HCT116 (cell line): Measurements from ENCODE around the gene VWA7. TPM values are rescaled to one million over a fixed set of nuclear protein-coding genes. Genes with fewer than 3 reads are reported as not detected.
"Not testable (repeated sequence)": the region's sequence is repeated elsewhere in the genome, so short reads cannot be mapped to it uniquely, and the experiment has no call there.

Experiments used
- ATAC-seq: fragments of 200-7000 bp; cut with Tn5 transposase; 2 replicates; pipeline ENCODE4 v1.9.1; 2020; ENCODE audit warnings: mild to moderate bottlenecking, moderate library complexity
- BruUV-seq: library from RNA; stranded (reverse); fragments of 400-500 nt; replicated peaks from 2 replicates; lab custom pipeline; 2021; lab: Mats Ljungman, UMichigan
- CTCF ChIA-PET: fragments of 300-600 bp; sonication (Branson Sonifier 250); formaldehyde crosslinking; loops from one replicate; lab custom pipeline; 2021; ENCODE audit warnings: antibody characterized with exemption; lab: Charles Lee
- POLR2A ChIA-PET: fragments of 300-600, 350-600 bp; sonication (Branson Sonifier 250); formaldehyde crosslinking; loops from one replicate; lab custom pipeline; 2021; ENCODE audit warnings: antibody characterized with exemption; lab: Charles Lee
- RAD21 ChIA-PET, 2 experiments: fragments of 300-600 bp; sonication (Branson Sonifier 250); formaldehyde crosslinking; loops; one replicate each; lab custom pipeline; 2023; ENCODE audit warnings: low total read pairs in 2 of 2; ENCODE audit not compliant: uncharacterized antibody in 2 of 2, unreplicated experiment in 2 of 2, low non-redundant PET in 1 of 2; lab: Charles Lee
- DNase-seq: peaks from one replicate; pipeline ENCODE4 v3.0.0-alpha.2; 2010; ENCODE audit warnings: low read depth, low spot score
- H2AFZ ChIP-seq: fragments of 200-600 bp; shearing (Covaris generic), sonication (generic); 2 replicates; pipeline ENCODE4 v1.6.1; 2017; ENCODE audit warnings: low read depth, mixed run types, mixed read lengths, antibody characterized with exemption, low read length; ENCODE audit not compliant: poor library complexity, severe bottlenecking
- H3K27ac ChIP-seq: 2 replicates; pipeline ENCODE4 v1.5.1; 2012; ENCODE audit warnings: low read depth, low read length
- H3K27me3 ChIP-seq: fragments of 200-600 bp; sonication (generic); 2 replicates; pipeline ENCODE4 v1.6.1; 2016; ENCODE audit warnings: mixed run types, low read length, mixed read lengths; ENCODE audit not compliant: insufficient read depth
- H3K36me3 ChIP-seq, 2 experiments: fragments of 200-500 bp in 1 of 2; fragments of 200-600 bp in 1 of 2; sonication (Bioruptor generic) in 1 of 2; sonication (generic) in 1 of 2; 2 replicates each; pipeline versions ENCODE4 v1.5.1 to v1.6.1; 2014 to 2016; ENCODE audit warnings: low read length in 2 of 2, inconsistent platforms in 1 of 2, mixed read lengths in 1 of 2, mixed run types in 1 of 2; ENCODE audit not compliant: insufficient read depth in 2 of 2, control insufficient read depth in 1 of 2
- H3K4me1 ChIP-seq, 2 experiments: fragments of 200-600 bp in 1 of 2; sonication (generic) in 1 of 2; 2 replicates each; pipeline versions ENCODE4 v1.5.1 to v1.6.1; 2012 to 2017; ENCODE audit warnings: low read length in 2 of 2, inconsistent platforms in 1 of 2, mild to moderate bottlenecking in 1 of 2, mixed read lengths in 1 of 2, mixed run types in 1 of 2, moderate library complexity in 1 of 2; ENCODE audit not compliant: insufficient read depth in 2 of 2, control insufficient read depth in 1 of 2
- H3K4me2 ChIP-seq: fragments of 200-600 bp; sonication (generic); 2 replicates; pipeline ENCODE4 v1.6.1; 2017; ENCODE audit warnings: mixed run types, low read length, mixed read lengths
- H3K4me3 ChIP-seq, 2 experiments: fragments of 200-600 bp in 1 of 2; sonication (generic) in 1 of 2; replicated peaks in 1 of 2; 2 replicates each; pipeline ENCODE4 v1.5.1; 2011 to 2016; ENCODE audit warnings: low read length in 2 of 2, control low read depth in 1 of 2, low read depth in 1 of 2, mild to moderate bottlenecking in 1 of 2, mixed read lengths in 1 of 2, mixed run types in 1 of 2
- H3K79me2 ChIP-seq: fragments of 200-600 bp; sonication (generic); 2 replicates; pipeline ENCODE4 v1.6.1; 2017; ENCODE audit warnings: mild to moderate bottlenecking, mixed run types, low read length, moderate library complexity, mixed read lengths; ENCODE audit not compliant: insufficient read depth
- H3K9ac ChIP-seq: fragments of 200-600 bp; sonication (generic); 2 replicates; pipeline ENCODE4 v1.6.1; 2016; ENCODE audit warnings: low read length, mixed read lengths
- H3K9me2 ChIP-seq: fragments of 200-600 bp; sonication (generic), shearing (Covaris generic); 2 replicates; pipeline ENCODE4 v1.6.1; 2017; ENCODE audit warnings: mixed run types, mild to moderate bottlenecking, moderate library complexity; ENCODE audit not compliant: insufficient read depth
- H3K9me3 ChIP-seq, 2 experiments: fragments of 200-500 bp in 1 of 2; fragments of 200-600 bp in 1 of 2; sonication (Bioruptor generic) in 1 of 2; sonication (generic) in 1 of 2; 2 replicates each; pipeline ENCODE4 v1.6.1; 2014 to 2017; ENCODE audit warnings: low read length in 2 of 2, mixed read lengths in 2 of 2, inconsistent platforms in 1 of 2, low read depth in 1 of 2, mild to moderate bottlenecking in 1 of 2, mixed run types in 1 of 2, moderate library complexity in 1 of 2; ENCODE audit not compliant: control insufficient read depth in 1 of 2, insufficient read depth in 1 of 2
- H4K20me1 ChIP-seq: fragments of 200-600 bp; sonication (generic), shearing (Covaris generic); 2 replicates; pipeline ENCODE4 v1.6.1; 2017; ENCODE audit warnings: mixed run types, mild to moderate bottlenecking, moderate library complexity; ENCODE audit not compliant: insufficient read depth
- EZH2 ChIP-seq: fragments of 200-600 bp; sonication (generic); IDR thresholded peaks from 2 replicates; pipeline ENCODE4 v1.6.1; 2017; ENCODE audit warnings: antibody characterized with exemption, mixed run types
- POLR2A ChIP-seq: IDR thresholded peaks from 2 replicates; pipeline ENCODE4 v1.7.0; 2011; ENCODE audit warnings: borderline replicate concordance; ENCODE audit not compliant: insufficient read depth, insufficient read length; ENCODE audit errors: extremely low read depth
- POLR2AphosphoS5 ChIP-seq: IDR thresholded peaks from 2 replicates; pipeline ENCODE4 v1.6.1; 2011; ENCODE audit warnings: mild to moderate bottlenecking, low read depth, low read length, moderate library complexity
- ZFX ChIP-seq: fragments of 450-650 bp; IDR thresholded peaks from 2 replicates; pipeline ENCODE4 v1.6.1; 2017
- intact Hi-C: fragments of 100-400 bp; cut with micrococcal nuclease; formaldehyde crosslinking; loops from 2 replicates; pipeline ENCODE4 v1.10.0; 2022
- total RNA-seq: library from RNA; stranded (reverse); gene quantifications from one replicate; pipeline ENCODE4 v1.2.1, GENCODE V29; 2021; ENCODE audit not compliant: unreplicated experiment

Gene VWA7
- total RNA-seq, 1 experiment from 2014 or later, result 14.6 TPM

DNA sequence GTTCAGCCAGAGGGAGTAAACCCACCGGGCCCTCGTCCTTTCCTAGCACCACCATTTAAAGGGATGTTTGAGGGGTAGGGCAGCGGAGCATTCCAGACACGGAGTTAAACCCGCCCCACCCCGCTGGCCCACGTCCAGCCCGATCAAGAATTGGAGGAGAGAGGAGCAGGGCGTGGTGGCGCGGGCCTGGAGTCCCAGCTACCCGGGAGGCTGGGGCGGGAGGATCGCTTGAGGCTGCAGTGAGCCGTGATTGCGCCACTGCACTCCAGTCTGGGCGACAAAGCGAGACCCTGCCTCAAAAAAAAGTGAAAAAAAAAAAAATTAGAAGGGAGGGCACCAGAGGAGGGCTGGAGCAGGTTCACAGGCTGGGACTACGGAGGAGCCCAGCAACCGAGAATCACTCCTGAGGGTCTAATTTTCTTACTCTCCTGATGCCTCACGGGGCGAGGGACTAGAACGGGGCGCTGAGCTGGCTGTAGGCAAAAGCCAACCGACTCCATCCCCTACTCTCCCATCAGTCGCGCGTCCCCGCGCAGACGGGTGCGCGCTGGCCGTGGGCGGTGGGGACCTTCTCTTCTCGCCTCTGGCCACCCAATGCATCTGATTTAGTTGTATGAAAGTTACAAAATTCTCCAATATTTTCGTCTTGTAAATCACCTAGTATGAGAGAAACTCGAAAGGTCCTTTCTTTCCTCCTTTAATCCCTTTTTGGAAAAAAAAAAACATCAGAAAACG, 44.3 kb upstream of the VWA7 start:
- Histone ChIP-seq H3K4me3 (peak overlapping the region; percentile 58 to 65), H3K9me3 (no peaks in the 10 kb centered on the region), H3K79me2 (no peaks in the 10 kb centered on the region), H3K9me2 (no peaks in the 10 kb centered on the region), H3K27ac (peak overlapping the region; percentile 94), H3K36me3 (no peaks in the 10 kb centered on the region), H2AFZ (no peak overlapping the region), H3K4me1 (peaks cover 61 to 67% of the 10 kb centered on the region in 2 experiments), H3K27me3 (no peaks in the 10 kb centered on the region), H3K4me2 (peak overlapping the region; percentile 91), H4K20me1 (no peaks in the 10 kb centered on the region), H3K9ac (peak overlapping the region; percentile 74)
- CTCF ChIA-PET, result no interaction called here
- DNase-seq (no peak), ATAC-seq (peak; percentile 58)
- RAD21 ChIA-PET, result no interaction called here
- intact Hi-C loops, result no loop called here
- POLR2A ChIA-PET, result interaction anchor here (1.0 to 4.9 kb wide), 3 partner anchors 9 to 82 kb away, joined by 3 to 19 read pairs (median 4); partner anchors contain the start of genes LSM2 and MSH5
- BruUV-seq, result TSS peak; percentile 71
- TF ChIP-seq ZFX (no peak), POLR2A (peak; percentile 51), POLR2AphosphoS5 (peak; percentile 39; the same call in 1 of the 2 replicates), EZH2 (no peak)

DNA sequence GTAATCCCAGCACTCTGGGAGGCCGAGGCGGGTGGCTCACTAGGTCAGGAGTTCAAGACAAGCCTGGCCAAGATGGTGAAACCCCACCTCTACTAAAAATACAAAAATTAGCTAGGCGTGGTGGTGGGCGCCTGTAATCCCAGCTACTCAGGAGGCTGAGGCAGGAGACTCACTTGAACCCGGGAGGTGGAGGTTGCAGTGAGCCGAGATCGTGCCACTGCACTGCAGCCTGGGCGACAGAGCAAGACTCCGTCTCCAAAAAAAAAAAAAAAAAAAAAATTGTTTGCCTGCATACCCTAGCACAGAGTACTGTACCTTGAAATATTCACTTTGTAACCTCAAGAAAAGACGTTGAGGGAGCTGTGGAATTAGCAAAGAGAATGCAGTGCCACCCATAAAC, 43.3 kb upstream of the VWA7 start:
- H3K9me3 ChIP-seq, H3K9me2 ChIP-seq, H2AFZ ChIP-seq, H3K9ac ChIP-seq, H4K20me1 ChIP-seq, RAD21 ChIA-PET, H3K79me2 ChIP-seq, H3K36me3 ChIP-seq, H3K4me3 ChIP-seq, H3K27ac ChIP-seq, DNase-seq, intact Hi-C loops, ATAC-seq, H3K27me3 ChIP-seq, BruUV-seq, CTCF ChIA-PET: not testable (repeated sequence)
- POLR2A ChIA-PET, result interaction anchor here (4.9 kb wide), 1 partner anchor 13 kb away, joined by 19 read pairs; the partner anchor contains the start of gene LSM2
- H3K4me1 ChIP-seq, result peaks cover 50 to 57% of the 10 kb centered on the region in 2 experiments
- peak overlapping the region; percentile 91; the same call in 1 of the 2 replicates for H3K4me2 ChIP-seq
